Dendritic cell treated with granulocyte-macrophage colony-stimulating factor and Interleukin-4, amounts not matched to agents 40 ng/mL and 50 ng/mL, for 4 days (primary cell): ENCODE measurements around the gene SOWAHA.
A peak's percentile ranks its signal among the peaks of the same experiment; 100 is the strongest.
"Not testable (repeated sequence)": the region's sequence is repeated elsewhere in the genome, so short reads cannot be mapped to it uniquely, and the experiment has no call there.

Experiments
- H3K27ac Mint-ChIP-seq: one replicate; pipeline ENCODE4 v1.8.0; 2022; ENCODE audit warnings: mild to moderate bottlenecking, mixed read lengths
- H3K27me3 Mint-ChIP-seq: one replicate; pipeline ENCODE4 v1.8.0; 2022; ENCODE audit warnings: mild to moderate bottlenecking, mixed read lengths
- H3K36me3 Mint-ChIP-seq: one replicate; pipeline ENCODE4 v1.8.0; 2022; ENCODE audit warnings: low read depth, mixed read lengths
- H3K4me1 Mint-ChIP-seq: one replicate; pipeline ENCODE4 v1.8.0; 2022; ENCODE audit warnings: low read depth, mixed read lengths
- H3K4me3 Mint-ChIP-seq: one replicate; pipeline ENCODE4 v1.8.0; 2022; ENCODE audit warnings: mild to moderate bottlenecking, moderate library complexity, mixed read lengths
- H3K9me3 Mint-ChIP-seq: one replicate; pipeline ENCODE4 v1.8.0; 2022; ENCODE audit warnings: mixed read lengths
- intact Hi-C: fragments of 100-400 bp; cut with micrococcal nuclease; formaldehyde crosslinking; loops from one replicate; pipeline ENCODE4 v1.15.0; 2022

Gene SOWAHA

DNA sequence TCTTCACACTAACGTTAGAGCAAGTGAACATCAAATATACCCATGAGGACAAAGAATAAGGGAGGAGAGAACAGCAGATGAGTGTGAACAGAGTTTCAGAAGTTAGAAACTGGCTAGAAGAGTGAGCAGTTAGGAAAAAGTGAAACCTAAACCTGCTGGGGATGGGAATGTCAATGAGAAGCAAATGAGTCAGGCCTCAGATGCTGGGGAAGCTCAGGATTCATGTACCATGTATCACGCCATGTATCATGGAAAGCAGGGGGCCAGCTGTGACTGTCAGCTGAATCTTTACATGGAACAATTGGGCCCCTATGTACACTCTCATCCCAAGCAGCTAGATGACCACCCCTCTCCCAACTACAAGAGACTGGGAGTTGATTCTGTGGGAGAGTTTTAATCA, 37.0 kb downstream of the SOWAHA start:
- no peak overlapping the region for H3K27ac Mint-ChIP-seq
- H3K9me3 Mint-ChIP-seq: no peaks in the 10 kb centered on the region
- H3K4me1 Mint-ChIP-seq: no peaks in the 10 kb centered on the region
- H3K36me3 Mint-ChIP-seq: no peaks in the 10 kb centered on the region
- H3K4me3 Mint-ChIP-seq: no peak overlapping the region
- H3K27me3 Mint-ChIP-seq: peaks cover 3% of the 10 kb centered on the region
- intact Hi-C loops: no loop called here

DNA sequence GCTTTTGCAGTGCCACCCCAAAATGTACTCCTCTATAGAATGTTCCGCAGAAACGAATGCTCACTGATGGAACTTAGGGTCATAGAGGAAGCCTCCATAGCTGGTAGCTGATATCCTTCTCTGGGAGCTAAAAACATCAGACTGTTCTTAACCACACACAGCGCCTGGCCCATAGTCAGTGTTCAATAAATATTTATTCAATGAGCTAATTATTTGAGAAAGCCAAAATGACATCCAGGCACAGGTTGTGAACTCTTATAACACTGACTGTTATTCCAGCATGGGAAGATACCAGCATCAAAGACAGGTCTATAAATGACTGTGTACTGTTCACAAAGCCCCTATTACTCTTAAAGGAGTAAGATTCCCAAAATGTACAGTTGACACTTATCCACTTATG, 40.2 kb downstream of the SOWAHA start:
- no peaks in the 10 kb centered on the region for H3K36me3 Mint-ChIP-seq
- H3K4me1 Mint-ChIP-seq: no peaks in the 10 kb centered on the region
- H3K27ac Mint-ChIP-seq: no peak overlapping the region
- no peaks in the 10 kb centered on the region for H3K9me3 Mint-ChIP-seq
- H3K27me3 Mint-ChIP-seq: peaks cover 9% of the 10 kb centered on the region
- intact Hi-C loops: no loop called here
- H3K4me3 Mint-ChIP-seq: no peak overlapping the region

DNA sequence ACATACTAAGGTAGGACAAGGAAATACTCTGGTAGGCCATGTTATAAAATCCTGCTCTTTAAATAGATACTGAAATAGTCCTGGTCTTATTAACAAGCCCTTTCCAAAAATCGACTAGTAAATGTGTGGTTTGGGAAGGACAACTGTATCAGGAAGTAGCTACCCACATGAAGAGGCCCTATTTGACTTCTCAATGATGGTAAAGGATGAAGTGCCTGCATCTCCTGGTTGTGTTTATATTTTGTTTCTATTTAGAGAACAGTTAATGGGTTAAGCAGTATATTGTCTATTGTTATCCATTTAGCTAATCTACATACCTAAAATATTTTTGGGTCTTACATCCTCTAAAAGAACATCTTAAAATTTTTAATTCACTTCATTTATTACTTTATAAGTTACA, 40.7 kb downstream of the SOWAHA start:
- peaks cover 9% of the 10 kb centered on the region for H3K27me3 Mint-ChIP-seq

DNA sequence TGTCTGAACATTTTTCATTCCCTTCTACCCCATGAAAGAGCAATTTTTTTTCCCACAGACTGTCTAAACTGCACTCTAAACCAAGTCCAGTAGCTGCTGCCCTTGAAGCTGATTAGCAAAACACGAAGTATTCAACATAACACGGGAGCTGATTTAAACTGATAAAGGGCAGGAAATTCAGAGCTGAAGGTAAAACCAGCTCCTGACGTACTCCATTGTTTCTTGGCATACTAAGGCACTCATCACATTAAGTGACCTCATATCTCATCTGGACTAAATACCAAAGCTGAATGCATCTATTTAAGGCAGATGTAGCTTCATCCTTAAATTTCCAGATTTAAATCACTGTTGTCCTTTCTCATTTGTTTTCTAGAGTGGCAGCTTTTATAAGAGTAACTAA, 41.2 kb downstream of the SOWAHA start:
- H3K27me3 Mint-ChIP-seq: peaks cover 9% of the 10 kb centered on the region
- H3K9me3 Mint-ChIP-seq: no peaks in the 10 kb centered on the region
- H3K27ac Mint-ChIP-seq: no peak overlapping the region
- intact Hi-C loops: no loop called here
- H3K4me1 Mint-ChIP-seq: no peaks in the 10 kb centered on the region
- H3K4me3 Mint-ChIP-seq: no peak overlapping the region
- H3K36me3 Mint-ChIP-seq: no peaks in the 10 kb centered on the region

More for the DNA sequence above, 40.7 kb downstream of the SOWAHA start:
- H3K4me3 Mint-ChIP-seq: no peak overlapping the region
- no peaks in the 10 kb centered on the region for H3K9me3 Mint-ChIP-seq
- intact Hi-C loops: no loop called here
- H3K27ac Mint-ChIP-seq: no peak overlapping the region
- no peaks in the 10 kb centered on the region for H3K36me3 Mint-ChIP-seq
- no peaks in the 10 kb centered on the region for H3K4me1 Mint-ChIP-seq

DNA sequence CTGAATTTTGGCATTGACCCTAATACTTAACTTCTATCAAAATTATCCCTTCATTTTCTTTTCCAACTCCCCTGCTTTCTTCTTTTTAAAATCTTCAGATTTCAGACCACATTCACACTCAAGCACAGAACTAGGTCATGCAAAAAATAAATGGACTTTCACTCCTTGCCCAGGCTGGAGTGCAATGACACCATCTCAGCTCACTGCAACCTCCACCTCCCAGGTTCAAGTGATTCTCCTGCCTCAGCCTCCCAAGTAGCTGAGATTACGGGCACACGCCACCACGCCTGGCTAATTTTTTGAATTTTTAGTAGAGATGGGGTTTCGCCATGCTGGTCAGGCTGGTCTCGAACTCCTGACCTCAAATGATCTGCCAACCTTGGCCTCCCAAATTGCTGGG, 41.9 kb downstream of the SOWAHA start:
- H3K4me1 Mint-ChIP-seq, H3K27ac Mint-ChIP-seq, H3K27me3 Mint-ChIP-seq, H3K9me3 Mint-ChIP-seq, H3K36me3 Mint-ChIP-seq, intact Hi-C loops, H3K4me3 Mint-ChIP-seq: not testable (repeated sequence)

DNA sequence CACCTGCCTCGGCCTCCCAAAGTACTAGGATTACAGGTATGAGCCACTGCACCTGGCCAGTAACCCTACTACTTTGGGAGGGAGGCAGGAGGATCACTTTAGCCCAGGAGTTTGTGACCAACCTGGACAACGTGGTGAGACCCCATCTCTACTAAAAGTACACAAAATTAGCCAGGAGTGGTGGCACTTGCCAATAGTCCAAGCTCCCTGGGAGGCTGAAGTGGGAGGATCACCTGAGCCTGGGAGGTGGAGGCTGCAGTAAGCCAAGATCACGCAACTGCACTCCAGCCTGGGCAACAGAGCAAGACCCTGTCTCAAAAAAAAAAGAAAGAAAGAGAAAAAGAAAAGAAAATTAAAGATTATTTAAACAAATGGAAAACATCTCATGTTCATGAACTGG, 42.9 kb downstream of the SOWAHA start:
- no peak overlapping the region for H3K4me3 Mint-ChIP-seq

DNA sequence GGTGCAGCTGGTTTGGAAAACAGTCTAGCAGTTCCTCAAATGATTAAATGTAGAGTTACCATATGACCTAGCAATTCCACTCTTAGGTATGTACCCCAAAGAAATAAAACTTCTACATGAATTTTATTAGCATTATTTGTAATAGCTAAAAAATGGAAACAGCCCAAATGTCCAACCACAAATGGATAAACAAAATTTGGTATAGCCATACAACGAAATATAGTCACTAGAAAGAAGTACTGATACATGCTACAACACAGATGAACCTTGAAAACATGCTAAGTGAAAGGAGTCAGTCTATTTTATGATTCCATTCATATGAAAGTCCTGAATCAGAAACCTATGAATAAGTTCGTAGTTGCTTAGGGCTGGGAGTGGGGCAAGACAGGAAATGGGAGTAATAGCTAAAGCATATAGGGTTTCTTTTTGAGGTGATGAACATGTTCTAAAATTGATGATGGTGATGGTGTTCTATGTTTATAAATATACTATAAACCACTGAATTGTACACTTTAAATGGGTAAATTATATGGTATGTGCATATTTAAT, 46.9 kb downstream of the SOWAHA start:
- intact Hi-C loops: no loop called here
- Mint-ChIP-seq H3K27me3 (peaks cover 8% of the 10 kb centered on the region), H3K4me3 (no peak overlapping the region), H3K27ac (no peak overlapping the region), H3K4me1 (peaks cover 5% of the 10 kb centered on the region), H3K36me3 (no peaks in the 10 kb centered on the region), H3K9me3 (no peaks in the 10 kb centered on the region)

More for the DNA sequence above, 42.9 kb downstream of the SOWAHA start:
- no peak overlapping the region for H3K27ac Mint-ChIP-seq
- H3K36me3 Mint-ChIP-seq: no peaks in the 10 kb centered on the region
- no peaks in the 10 kb centered on the region for H3K4me1 Mint-ChIP-seq
- no peaks in the 10 kb centered on the region for H3K9me3 Mint-ChIP-seq
- intact Hi-C loops: no loop called here
- H3K27me3 Mint-ChIP-seq: peaks cover 7% of the 10 kb centered on the region

DNA sequence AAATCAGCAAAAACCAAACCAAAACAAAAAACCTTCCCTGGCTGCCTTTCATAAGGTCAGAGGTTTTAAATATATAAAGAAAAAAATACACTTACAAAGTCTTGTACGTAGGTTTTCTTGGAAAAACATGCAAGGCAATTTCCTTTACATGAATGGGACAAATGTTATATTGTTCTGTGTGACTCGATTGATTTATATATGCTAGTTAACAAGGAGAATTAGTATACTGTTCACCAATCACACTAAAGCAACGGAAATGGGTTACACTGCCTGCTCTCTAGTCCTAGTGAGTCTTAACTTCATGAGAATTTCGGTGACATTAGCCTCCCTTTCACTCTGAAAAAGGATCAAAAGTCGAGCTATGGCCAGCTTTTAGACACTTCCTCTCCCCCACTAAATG, 47.6 kb downstream of the SOWAHA start:
- Mint-ChIP-seq H3K4me1 (peaks cover 10% of the 10 kb centered on the region), H3K36me3 (no peaks in the 10 kb centered on the region), H3K4me3 (no peak overlapping the region), H3K27ac (no peak overlapping the region), H3K27me3 (peaks cover 6% of the 10 kb centered on the region), H3K9me3 (no peaks in the 10 kb centered on the region)
- intact Hi-C loops: no loop called here

DNA sequence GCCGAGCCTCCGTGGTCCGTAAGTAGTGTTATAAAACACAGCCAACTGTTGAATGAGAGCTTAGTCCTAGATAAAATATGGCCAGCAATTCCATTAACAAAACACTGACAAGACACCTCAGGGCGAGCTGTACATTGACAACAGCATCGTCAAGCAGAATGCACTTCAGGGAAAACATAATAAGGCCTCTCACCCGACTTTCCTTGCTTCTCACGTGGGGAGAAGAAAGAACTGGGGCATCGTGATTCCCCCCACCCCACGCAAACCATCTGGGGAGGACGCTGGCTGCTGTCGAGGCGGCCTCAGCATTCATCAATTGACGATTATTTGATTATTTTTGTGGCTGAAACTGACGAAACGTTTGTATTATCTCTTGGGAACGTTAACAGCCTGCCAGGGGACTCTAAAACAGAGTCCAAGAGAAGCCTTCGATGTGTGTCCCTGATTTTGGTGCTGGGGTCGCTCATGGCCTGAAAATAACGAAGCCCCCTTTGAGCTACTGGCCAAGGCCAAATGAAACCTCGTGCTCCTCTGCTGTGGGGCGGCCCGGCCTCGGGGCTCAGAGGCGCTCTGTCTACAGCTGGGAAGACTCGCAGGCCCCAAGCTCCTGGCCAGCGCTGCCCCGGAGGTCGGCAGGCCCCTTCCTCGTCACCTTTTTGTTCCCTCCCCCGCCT, 52.7 kb downstream of the SOWAHA start:
- intact Hi-C loops: no loop called here
- Mint-ChIP-seq H3K36me3 (peaks cover 41% of the 10 kb centered on the region), H3K27ac (peak overlapping the region; percentile 98), H3K27me3 (peaks cover 3% of the 10 kb centered on the region), H3K4me3 (peak overlapping the region; percentile 99), H3K9me3 (no peaks in the 10 kb centered on the region), H3K4me1 (peaks cover 24% of the 10 kb centered on the region)
